ENCODE data around the gene WIPF1.

The WIPF1 gene

DNA sequence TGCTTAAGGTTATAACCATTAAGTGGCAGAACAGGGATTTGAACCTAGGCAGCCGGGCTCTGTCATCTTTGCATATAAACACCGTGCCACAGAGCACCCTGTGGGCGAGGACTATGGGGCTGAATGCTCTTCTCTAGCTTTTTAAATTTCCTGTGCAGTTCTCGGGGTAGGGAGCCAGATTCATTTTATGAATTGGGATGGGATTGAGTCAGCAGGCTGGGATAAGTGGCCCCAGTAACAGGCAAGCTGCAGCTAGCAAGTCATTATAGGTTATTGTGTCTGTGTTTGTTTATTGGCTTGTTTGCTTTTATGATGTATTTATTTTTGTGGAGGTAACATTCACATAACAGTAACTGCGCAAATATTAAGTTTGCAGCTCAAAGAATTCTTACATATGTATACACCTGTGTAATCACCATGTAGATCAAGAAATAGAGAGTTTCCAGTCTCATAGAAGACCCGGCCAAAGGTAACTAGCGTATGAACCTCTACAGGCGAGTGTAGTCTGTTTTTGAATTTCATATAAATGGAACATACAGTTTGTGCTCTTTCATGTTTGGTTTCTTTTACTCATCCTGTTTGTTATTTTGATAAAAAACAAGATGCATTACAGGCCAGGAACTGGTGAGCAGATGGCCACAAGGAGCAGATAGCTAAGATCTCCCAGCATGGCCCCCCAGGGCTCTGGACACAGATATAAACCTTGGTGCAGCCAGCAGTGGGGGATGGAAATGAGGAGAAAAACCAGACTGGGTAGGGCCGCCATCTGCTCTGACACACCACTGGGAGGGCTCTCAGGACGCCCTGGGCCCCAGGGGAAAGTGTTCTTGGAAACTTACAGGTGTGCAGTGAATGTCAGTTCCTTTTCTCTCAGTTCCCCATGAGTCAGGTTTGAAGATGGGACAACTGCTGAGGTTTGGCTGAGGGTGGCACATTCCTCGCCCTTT is 61.6 kb downstream of the WIPF1 start:
- ATAC-seq: no peak

DNA sequence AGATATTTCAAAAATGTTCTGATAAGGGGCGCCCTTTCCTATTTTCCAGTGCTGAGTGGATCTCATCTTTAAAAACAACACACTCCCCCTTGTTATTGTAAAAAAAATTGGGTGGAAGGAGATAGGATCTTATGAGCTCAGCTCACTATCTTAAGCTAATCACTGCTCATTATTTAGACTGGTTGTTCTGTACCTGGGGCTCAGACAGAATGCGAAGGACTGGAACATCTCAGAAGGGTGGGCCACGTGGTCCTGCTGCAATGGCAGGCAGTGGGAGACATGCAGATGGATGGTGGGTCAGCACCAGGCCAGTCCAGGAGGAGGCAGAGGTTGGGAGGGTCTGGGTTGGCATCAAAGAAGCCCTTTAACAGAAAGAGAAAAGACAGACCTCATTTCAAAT is 62.5 kb downstream of the WIPF1 start:
- ATAC-seq: no peak

DNA sequence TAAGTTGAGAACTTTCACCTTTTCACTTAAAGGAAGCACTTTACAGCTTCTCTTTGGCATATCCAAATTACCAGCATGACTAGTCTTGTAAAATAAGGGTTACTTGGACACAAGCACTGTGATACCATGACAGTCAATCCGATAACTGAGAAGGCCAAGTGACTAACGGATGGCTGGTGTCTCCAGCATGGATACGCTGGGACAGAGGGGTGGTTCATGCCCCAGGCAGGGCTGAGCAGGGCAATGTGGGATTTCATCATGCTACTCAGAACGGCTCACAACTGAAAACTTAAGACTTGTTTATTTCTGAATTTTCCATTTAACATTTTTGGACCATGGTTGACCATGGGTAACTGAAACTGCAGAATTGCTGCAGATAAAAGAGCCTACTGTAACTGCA is 67.7 kb downstream of the WIPF1 start:
- ATAC-seq: no peak

DNA sequence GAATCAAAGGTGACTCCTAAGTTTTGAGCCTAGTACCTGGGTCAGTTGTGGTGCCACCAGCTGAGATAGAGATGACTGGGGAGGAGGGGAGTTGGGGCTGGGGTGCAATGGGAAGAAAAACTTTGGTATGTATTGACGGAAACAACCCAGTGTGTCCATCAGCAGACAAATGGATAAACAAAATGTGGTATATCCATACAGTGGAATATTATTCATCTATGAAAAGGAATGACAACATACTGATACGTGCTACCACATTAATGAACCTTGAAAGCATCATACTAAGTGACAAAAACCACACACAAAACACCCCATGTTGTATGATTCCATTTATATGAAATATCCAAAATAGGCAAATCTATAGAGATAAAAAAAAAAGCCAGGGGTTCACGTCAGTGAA is 69.6 kb downstream of the WIPF1 start:
- ATAC-seq: no peak

DNA sequence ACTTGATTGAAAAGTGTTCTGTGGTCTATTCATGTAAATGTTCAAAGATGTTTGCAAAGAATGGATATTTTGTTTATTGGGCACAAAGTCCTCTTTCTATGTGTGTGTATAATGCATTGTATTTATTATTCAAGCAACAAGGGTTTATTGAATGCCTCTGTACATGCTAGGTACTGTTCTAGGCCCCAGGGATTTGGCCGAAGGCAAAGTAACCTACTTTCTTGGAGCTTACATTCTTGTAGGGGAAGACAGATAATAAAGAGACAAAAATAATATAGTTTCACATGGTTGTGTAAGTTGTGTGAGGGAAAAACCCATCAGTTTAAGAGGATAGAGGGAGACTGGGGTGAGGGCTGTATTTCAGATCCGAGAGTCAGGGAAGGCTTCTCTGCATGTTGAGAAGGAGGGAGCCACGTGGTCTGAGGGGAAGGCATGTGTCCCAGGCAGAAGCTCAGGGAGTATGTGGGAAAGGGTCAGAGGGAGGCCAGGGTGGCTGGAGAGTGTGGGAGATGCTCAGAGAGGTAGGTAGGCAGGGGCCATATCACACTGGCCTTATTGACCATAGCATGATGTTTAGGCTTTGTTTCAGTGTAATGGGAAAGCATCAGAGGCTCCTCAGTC is 70.4 kb downstream of the WIPF1 start:
- ATAC-seq: no peak

DNA sequence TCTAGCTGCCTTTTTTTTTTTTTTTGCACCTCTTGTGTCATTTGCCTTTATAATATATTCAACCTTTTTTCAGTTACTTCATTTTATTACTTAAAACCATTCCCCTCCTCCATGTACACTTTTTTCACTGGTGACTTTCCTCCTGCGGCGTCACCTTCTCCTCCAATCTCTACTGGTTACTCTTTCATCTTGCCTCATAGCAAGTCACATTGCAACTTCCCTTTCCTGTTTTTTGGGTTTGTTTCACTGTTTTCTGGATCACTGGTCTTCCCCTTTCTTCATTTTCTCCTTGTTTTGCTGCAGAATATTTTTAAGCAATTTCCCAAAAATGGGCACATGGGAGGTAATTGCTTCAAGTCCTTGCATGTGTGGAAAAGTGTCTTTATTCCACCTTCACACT is 73.1 kb downstream of the WIPF1 start:
- ATAC-seq: no peak

DNA sequence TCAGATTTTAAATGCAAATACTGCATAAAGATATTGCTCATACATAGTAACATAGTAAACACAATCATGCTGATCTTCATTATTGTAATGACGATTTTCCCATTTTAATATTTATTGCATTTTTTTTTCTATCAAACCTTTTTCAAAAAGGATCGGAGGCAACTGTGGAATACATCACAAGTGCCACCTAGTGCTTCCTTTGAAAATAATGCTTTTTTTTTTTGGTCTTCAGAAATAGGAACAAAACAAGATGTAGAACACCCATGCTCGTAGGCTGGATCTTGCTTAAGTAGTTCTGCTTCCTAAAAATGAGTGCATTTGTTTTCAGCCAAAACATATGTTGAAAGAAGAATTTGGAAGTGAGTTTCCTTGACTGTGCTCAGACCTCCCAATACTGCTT is 75.1 kb downstream of the WIPF1 start:
- no peak for ATAC-seq

DNA sequence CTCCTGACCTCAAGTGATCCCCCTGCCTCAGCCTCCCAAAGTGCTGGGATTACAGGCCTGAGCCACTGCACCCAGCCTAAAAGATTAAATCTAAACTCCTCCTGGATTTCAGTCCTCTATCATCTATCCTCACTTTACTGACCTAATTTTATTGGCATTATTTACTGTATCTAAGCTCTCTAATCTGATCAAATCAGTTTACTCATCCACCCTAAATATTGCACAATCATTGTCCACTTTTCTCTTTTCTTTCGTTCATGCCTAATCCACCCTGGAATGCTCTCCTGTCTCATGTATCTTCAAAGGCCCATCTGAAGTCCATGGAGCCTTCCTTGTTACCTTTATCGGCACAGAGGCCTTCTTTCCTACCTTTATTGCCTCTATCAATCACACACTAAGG is 79.2 kb downstream of the WIPF1 start:
- no peak for ATAC-seq

DNA sequence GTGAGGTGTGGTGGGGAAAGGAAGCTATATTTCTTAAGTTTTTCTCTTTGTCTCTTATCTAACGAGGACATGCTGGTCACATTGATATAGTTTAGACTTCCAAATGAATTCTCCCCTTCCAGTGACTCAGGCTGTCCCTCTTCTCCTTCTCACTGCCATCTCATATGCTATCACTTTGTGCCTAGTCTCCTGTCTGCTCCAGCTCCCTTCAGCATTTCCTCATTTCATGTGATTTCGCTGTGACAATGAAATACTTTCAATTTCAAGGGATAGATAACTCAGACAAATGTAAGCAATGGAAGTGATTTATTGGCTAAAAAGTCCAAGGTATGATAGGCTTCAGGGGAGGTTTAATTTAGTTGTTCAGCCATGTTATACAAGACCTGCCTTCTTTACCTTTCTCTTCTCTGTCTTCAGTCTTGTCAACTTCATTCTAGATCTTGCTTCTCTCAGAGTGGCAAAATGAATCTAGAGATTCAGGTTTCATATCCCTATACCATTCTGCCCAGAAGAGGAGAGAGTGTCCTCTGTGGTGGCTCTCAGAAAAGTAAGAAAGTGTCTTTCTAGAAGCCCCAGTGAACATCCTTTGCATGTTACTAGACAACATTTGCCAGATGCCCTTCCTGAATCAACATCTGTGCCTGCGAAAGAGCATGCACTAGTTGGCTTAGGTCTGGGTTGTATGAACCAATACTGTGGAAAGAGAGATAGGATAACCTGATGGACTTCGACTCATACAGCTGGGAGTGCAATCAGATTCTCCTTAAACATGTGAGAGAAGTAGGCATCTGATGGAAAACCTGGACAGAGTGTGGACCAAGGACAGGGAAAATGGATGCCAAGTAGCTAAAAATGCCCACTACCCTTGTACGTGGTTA is 80.9 kb downstream of the WIPF1 start:
- ATAC-seq: no peak

DNA sequence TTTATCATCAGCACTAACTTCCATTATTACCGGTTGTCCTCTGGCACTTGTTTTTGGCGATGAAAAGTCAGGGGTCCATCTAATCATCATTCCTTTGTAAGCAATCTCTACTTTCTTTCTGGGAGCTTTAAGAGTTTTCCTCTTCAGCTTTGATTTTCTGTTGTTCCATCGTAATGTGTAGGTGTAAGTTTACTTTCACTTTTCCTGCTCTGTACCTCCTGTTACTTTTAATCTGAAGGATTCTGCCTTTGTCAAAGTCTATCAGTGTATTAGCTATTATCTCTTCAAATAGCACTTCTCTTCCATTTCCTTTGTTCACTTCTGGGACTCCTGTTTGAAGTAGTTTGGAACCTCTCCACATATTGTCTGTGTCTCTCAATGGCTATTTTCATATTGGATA is 85.3 kb downstream of the WIPF1 start:
- ATAC-seq: no peak

DNA sequence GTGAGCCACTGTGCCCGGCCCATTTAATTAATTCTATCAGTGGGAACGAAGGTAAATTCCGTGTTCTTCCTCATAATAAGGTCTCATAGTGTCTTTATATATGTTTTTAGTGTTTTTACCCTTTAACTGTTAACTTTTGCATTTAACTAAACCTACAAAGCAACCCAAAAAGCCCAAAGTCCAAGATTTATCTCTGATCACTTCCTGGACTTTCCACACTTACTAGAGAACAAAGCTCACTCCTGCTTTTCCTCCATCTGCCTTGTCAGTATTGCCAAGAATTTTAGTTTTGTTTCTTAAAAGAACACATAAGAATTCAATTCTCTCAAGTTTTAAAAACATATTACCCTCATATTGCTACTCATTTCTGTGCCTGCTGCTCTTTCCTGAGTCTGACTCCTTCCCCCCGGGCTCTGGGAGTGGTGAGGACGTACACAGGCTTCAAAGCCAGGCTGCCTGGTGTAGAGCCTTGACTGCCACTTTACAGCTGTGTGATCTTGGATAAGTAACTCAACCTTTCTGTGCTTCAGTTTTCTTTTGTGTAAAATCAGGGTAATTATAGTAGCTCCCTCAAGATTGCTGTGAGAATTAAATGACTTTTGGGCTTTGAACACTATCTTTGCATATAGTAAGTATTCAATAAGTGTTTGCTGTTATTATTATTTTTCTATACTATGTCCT is 85.9 kb downstream of the WIPF1 start:
- no peak for ATAC-seq

DNA sequence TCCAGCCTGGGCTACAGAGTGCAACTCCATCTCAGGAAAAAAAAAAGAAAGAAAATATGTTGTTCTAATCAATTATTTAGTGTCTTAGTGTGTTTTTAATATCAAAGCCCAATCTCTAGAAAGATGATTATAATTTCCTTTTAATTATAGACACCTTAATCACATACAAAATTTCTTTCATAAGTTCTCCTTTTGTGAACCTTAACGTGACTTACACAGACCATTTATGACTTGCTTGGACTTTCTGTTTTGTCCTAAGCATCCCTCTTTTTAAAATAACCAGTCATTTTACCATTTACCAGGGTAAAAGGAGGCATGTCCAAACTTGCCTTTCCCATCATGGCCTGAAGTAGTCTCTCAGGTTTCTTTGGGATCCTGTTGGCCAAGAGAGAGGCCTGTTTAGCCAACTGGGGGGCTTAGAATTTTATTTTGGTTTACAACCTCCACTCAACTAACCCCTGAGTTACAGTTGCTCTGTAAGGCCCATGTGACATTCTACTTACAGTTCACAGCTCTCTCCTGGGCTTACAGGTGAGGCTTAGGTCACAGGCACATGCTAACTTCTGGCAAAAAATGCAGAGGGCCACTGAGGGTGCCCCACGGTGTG is 86.9 kb downstream of the WIPF1 start:
- no peak for ATAC-seq

Measured in activated CD4-positive, CD25-positive, alpha-beta regulatory T cell treated with anti-CD3 and anti-CD28 coated beads, Interleukin-2, amount 50 U/mL, for 24 hours (primary cell).